Thoracic aorta (tissue), 2 donors: Measurements from ENCODE around the gene E2F6. TPM values are rescaled to one million over a fixed set of nuclear protein-coding genes. Genes with fewer than 3 reads are reported as not detected.

ENCODE experiments used
- ATAC-seq: fragments of 150-250 bp; one replicate; pipeline ENCODE4 v1.8.0; 2017; ENCODE audit warnings: low read depth; ENCODE audit not compliant: insufficient number of reproducible peaks, low FRiP score
- DNase-seq: peaks from one replicate; pipeline ENCODE4 v3.0.0-alpha.2; 2020; ENCODE audit warnings: low spot score
- H3K27ac ChIP-seq, 2 donors: fragments of 200-600 bp; sonication (generic); 1 replicate in 1 of 2; 2 replicates in 1 of 2; pipeline ENCODE4 v1.5.1; 2016; ENCODE audit warnings: mild to moderate bottlenecking in 2 of 2, moderate library complexity in 2 of 2
- H3K27me3 ChIP-seq: fragments of 200-600 bp; sonication (generic); replicated peaks from 2 replicates; pipeline ENCODE4 v1.6.0; 2016; ENCODE audit warnings: mild to moderate bottlenecking; ENCODE audit not compliant: insufficient read depth
- H3K36me3 ChIP-seq: fragments of 200-600 bp; sonication (generic); one replicate; pipeline ENCODE4 v1.5.1; 2016
- H3K4me1 ChIP-seq, 2 donors: fragments of 200-600 bp; sonication (generic); 1 replicate in 1 of 2; 2 replicates in 1 of 2; pipeline versions ENCODE4 v1.5.1 to v1.6.0; 2016; ENCODE audit warnings: low read depth in 2 of 2, mild to moderate bottlenecking in 1 of 2; ENCODE audit not compliant: control insufficient read depth in 1 of 2
- H3K4me3 ChIP-seq: fragments of 200-600 bp; sonication (generic); 2 replicates; pipeline ENCODE4 v1.5.1; 2016; ENCODE audit warnings: mild to moderate bottlenecking
- H3K9me3 ChIP-seq: fragments of 200-600 bp; sonication (generic); 2 replicates; pipeline ENCODE4 v1.5.1; 2016
- total RNA-seq, 2 donors: library from RNA; depleted of rRNA; stranded (reverse); fragments of >200 nt; gene quantifications; one replicate each; pipeline versions ENCODE4 v1.1.0 to v1.2.3, GENCODE V29; 2016
- TF ChIP-seq, protein P1 (sequence below): fragments of 200-600 bp; sonication (generic); IDR thresholded peaks from one replicate; pipeline ENCODE4 v1.5.1; 2019; ENCODE audit warnings: antibody characterized with exemption

The E2F6 gene
- 10 to 100 TPM in 1 of 2 donors, 1 to 10 TPM in 1; 4.2 to 16.6 TPM for total RNA-seq

GRCh38 chr2:11465485-11466306 lies at the start of gene E2F6:
Gene E2F6 (minus strand): TSS chr2:11466161. CDS start chr2:11465879, 282 bp downstream.
- Histone ChIP-seq H3K9me3 (no peaks in the 10 kb centered on the region), H3K4me1 (peaks cover 18 to 32% of the 10 kb centered on the region in 2 donors), H3K27ac (peak within 1 kb of the TSS; percentile 63 to 82), H3K36me3 (no peaks in the 10 kb centered on the region), H3K4me3 (peak within 1 kb of the TSS; percentile 90), H3K27me3 (no peaks in the 10 kb centered on the region)
- DNase-seq (peak; percentile 55), ATAC-seq (peak; percentile 81)
- TF ChIP-seq, protein P1, sequence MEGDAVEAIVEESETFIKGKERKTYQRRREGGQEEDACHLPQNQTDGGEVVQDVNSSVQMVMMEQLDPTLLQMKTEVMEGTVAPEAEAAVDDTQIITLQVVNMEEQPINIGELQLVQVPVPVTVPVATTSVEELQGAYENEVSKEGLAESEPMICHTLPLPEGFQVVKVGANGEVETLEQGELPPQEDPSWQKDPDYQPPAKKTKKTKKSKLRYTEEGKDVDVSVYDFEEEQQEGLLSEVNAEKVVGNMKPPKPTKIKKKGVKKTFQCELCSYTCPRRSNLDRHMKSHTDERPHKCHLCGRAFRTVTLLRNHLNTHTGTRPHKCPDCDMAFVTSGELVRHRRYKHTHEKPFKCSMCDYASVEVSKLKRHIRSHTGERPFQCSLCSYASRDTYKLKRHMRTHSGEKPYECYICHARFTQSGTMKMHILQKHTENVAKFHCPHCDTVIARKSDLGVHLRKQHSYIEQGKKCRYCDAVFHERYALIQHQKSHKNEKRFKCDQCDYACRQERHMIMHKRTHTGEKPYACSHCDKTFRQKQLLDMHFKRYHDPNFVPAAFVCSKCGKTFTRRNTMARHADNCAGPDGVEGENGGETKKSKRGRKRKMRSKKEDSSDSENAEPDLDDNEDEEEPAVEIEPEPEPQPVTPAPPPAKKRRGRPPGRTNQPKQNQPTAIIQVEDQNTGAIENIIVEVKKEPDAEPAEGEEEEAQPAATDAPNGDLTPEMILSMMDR: peak; percentile 8

- Histone ChIP-seq H3K27me3 (no peaks in the 10 kb centered on the region), H3K27ac (no peak overlapping the region), H3K4me3 (no peak overlapping the region), H3K36me3 (no peaks in the 10 kb centered on the region), H3K4me1 (no peaks in the 10 kb centered on the region), H3K9me3 (no peaks in the 10 kb centered on the region)
- no peak for ATAC-seq
- TF ChIP-seq, protein P1: no peak
- no peak for DNase-seq
Measured at GRCh38 chr2:11515490-11515981, 49.6 kb upstream of the E2F6 start.

GRCh38 chr2:11514904-11515303 lies 48.9 kb upstream of the E2F6 start:
- Histone ChIP-seq H3K4me1 (no peaks in the 10 kb centered on the region), H3K27ac (no peak overlapping the region), H3K27me3 (no peaks in the 10 kb centered on the region), H3K36me3 (no peaks in the 10 kb centered on the region), H3K4me3 (no peak overlapping the region), H3K9me3 (no peaks in the 10 kb centered on the region)
- DNase-seq: no peak
- ATAC-seq: no peak
- TF ChIP-seq, protein P1: no peak

DNA sequence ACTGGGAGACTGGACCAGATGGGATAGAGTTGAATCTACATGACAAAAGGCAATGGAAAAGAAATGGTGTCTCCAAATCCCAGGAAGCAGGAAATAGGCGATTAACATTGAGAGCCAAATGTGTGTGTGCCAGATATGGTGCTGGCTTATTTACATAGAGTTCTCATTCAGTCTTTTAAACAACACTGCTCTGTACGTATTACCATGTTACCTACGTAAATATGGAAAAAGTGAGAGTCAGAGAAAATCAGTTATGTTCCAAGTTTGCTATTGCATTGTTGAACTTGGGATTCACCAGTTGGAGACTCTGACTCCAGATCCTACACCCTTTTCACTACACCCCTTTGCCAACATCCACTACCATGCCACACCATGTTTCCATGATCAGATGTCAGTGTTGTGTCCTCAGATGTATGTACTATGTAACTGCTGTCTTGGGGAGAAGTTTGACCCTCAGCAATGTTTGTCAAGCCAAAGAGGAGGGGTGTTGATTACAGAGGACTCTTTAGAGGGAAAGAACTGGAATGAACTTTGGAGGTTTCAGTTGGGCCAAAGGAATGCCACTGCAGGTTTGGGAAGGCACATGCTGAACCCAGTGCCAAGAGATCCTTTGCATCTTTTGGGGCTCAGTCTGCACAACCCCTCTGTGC lies 48.2 kb upstream of the E2F6 start:
- no peak for DNase-seq
- TF ChIP-seq, protein P1: no peak

GRCh38 chr2:11513319-11513718 lies 47.4 kb upstream of the E2F6 start:
- no peak overlapping the region for H3K4me3 ChIP-seq
- H3K27ac ChIP-seq: no peak overlapping the region
- H3K36me3 ChIP-seq: no peaks in the 10 kb centered on the region
- DNase-seq (no peak), ATAC-seq (no peak)
- TF ChIP-seq, protein P1: no peak
- H3K9me3 ChIP-seq: no peaks in the 10 kb centered on the region
- no peaks in the 10 kb centered on the region for H3K27me3 ChIP-seq
- H3K4me1 ChIP-seq: no peaks in the 10 kb centered on the region

More for the DNA sequence above, 48.2 kb upstream of the E2F6 start:
- H3K27me3 ChIP-seq: no peaks in the 10 kb centered on the region
- no peak for ATAC-seq
- no peaks in the 10 kb centered on the region for H3K9me3 ChIP-seq
- H3K36me3 ChIP-seq: no peaks in the 10 kb centered on the region
- H3K27ac ChIP-seq: no peak overlapping the region
- no peaks in the 10 kb centered on the region for H3K4me1 ChIP-seq
- H3K4me3 ChIP-seq: no peak overlapping the region
